Peyer's patch (tissue), 4 donors: ENCODE measurements around the gene ARID1B.

Source experiments
- CTCF ChIP-seq, 6 experiments: fragments of 450-650 bp in 4 of 6; fragments of 200-600 bp in 2 of 6; sonication (generic) in 1 of 6; IDR thresholded peaks; one replicate each; pipeline ENCODE4 v1.5.1; 2017 to 2019; ENCODE audit warnings: antibody characterized with exemption in 6 of 6, mild to moderate bottlenecking in 3 of 6, moderate library complexity in 1 of 6
- POLR2A ChIP-seq, 2 donors: fragments of 450-650 bp; IDR thresholded peaks; one replicate each; pipeline ENCODE4 v1.5.1; 2017; ENCODE audit warnings: antibody characterized with exemption in 2 of 2, mild to moderate bottlenecking in 2 of 2, moderate library complexity in 2 of 2

- no peak for TF ChIP-seq CTCF (IDR thresholded peaks at IDR 0.05)
- no peak for TF ChIP-seq POLR2A (IDR thresholded peaks at IDR 0.05)
Measured at GRCh38 chr6:156876302-156876701, 99.1 kb downstream of the ARID1B start.
